IPS DF 6.9 (cell line): ENCODE measurements around the gene IRF9.
A peak's percentile ranks its signal among the peaks of the same experiment; 100 is the strongest.

Experiments used
- DNase-seq: peaks from one replicate; pipeline ENCODE4 v3.0.0-alpha.2; 2013; ENCODE audit warnings: low read depth, low spot score
- H3K27ac ChIP-seq: one replicate; pipeline ENCODE4 v1.5.1; 2013; ENCODE audit warnings: low read length, control low read depth
- H3K27me3 ChIP-seq: 2 replicates; pipeline ENCODE4 v1.6.1; 2013; ENCODE audit warnings: mild to moderate bottlenecking, low read length; ENCODE audit not compliant: control insufficient read depth, insufficient read depth
- H3K36me3 ChIP-seq: 2 replicates; pipeline ENCODE4 v1.6.1; 2013; ENCODE audit warnings: low read length; ENCODE audit not compliant: control insufficient read depth, insufficient read depth
- H3K4me1 ChIP-seq: 2 replicates; pipeline ENCODE4 v1.6.1; 2013; ENCODE audit warnings: low read length; ENCODE audit not compliant: control insufficient read depth, insufficient read depth
- H3K4me3 ChIP-seq: 2 replicates; pipeline ENCODE4 v1.5.1; 2013; ENCODE audit warnings: mild to moderate bottlenecking, low read length
- H3K9me3 ChIP-seq: 2 replicates; pipeline ENCODE4 v1.6.1; 2013; ENCODE audit warnings: low read length, inconsistent platforms; ENCODE audit not compliant: control insufficient read depth, insufficient read depth
- WGBS: extraction: QIAGEN DNeasy Blood & Tissue Kit; methylation state at CpG from one replicate; pipeline ENCODE4 v1.1.7; 2013; ENCODE audit warnings: mixed read lengths, missing lambda C conversion rate; ENCODE audit not compliant: insufficient read length, insufficient coverage; 5-methylcytosine and 5-hydroxymethylcytosine counted together

Gene IRF9

GRCh38 chr14:24211311-24211710 is 50.2 kb downstream of the IRF9 start:
- Histone ChIP-seq H3K36me3 (peaks cover 9% of the 10 kb centered on the region), H3K4me3 (no peak overlapping the region), H3K4me1 (peaks cover 2% of the 10 kb centered on the region; the same call in 1 of the 2 replicates), H3K27ac (no peak overlapping the region), H3K9me3 (no peaks in the 10 kb centered on the region), H3K27me3 (no peaks in the 10 kb centered on the region)
- no peak for DNase-seq
- no CpG with 5 or more reads among the region's 6 CpGs for WGBS

GRCh38 chr14:24212924-24213865 is 52.1 kb downstream of the IRF9 start, which contains the start of gene CHMP4A:
TSS of gene CHMP4A (minus strand) at chr14:24213488. CDS start at chr14:24213439, 49 bp downstream.
- WGBS = no CpG with 5 or more reads among the region's 53 CpGs
- peaks cover 8% of the 10 kb centered on the region for H3K36me3 ChIP-seq

GRCh38 chr14:24213866-24214662 is 53.0 kb downstream of the IRF9 start:
- Histone ChIP-seq H3K27ac (no peak overlapping the region), H3K9me3 (no peaks in the 10 kb centered on the region), H3K36me3 (peaks cover 8% of the 10 kb centered on the region), H3K27me3 (no peaks in the 10 kb centered on the region), H3K4me3 (peak overlapping the region; percentile 22; the same call in 1 of the 2 replicates), H3K4me1 (peaks cover 2% of the 10 kb centered on the region; the same call in 1 of the 2 replicates)
- WGBS = no CpG with 5 or more reads among the region's 7 CpGs
- no peak for DNase-seq

More at GRCh38 chr14:24212924-24213865, 52.1 kb downstream of the IRF9 start, which contains the start of gene CHMP4A:
- no peaks in the 10 kb centered on the region for H3K9me3 ChIP-seq
- H3K27ac ChIP-seq = no peak within 1 kb of the TSS
- H3K27me3 ChIP-seq = no peaks in the 10 kb centered on the region
- DNase-seq = peak; percentile 95
- H3K4me1 ChIP-seq = peaks cover 2% of the 10 kb centered on the region; the same call in 1 of the 2 replicates
- peak within 1 kb of the TSS; percentile 66 for H3K4me3 ChIP-seq

GRCh38 chr14:24215495-24216344 is 54.7 kb downstream of the IRF9 start, which contains the start of gene MDP1:
TSS of gene MDP1 (minus strand) at chr14:24216066. CDS start at chr14:24215955, 111 bp downstream.
- Histone ChIP-seq H3K4me3 (peak within 1 kb of the TSS; percentile 46), H3K36me3 (peaks cover 2% of the 10 kb centered on the region; the same call in 1 of the 2 replicates), H3K27ac (no peak within 1 kb of the TSS), H3K9me3 (no peaks in the 10 kb centered on the region), H3K4me1 (peaks cover 2% of the 10 kb centered on the region; the same call in 1 of the 2 replicates), H3K27me3 (no peaks in the 10 kb centered on the region)
- no CpG with 5 or more reads among the region's 40 CpGs for WGBS
- peak; percentile 82 for DNase-seq
